GM23248 (cell line): ENCODE results near the gene SPOPL.

Experiments used
- EZH2 ChIP-seq: fragments of 200-600 bp; sonication (generic); IDR thresholded peaks from 2 replicates; pipeline ENCODE4 v1.6.1; 2018; ENCODE audit warnings: antibody characterized with exemption, mild to moderate bottlenecking; ENCODE audit not compliant: insufficient read depth, poor library complexity, severe bottlenecking
- EZH2phosphoT487 ChIP-seq: fragments of 200-600 bp; sonication (generic); IDR thresholded peaks from 2 replicates; pipeline ENCODE4 v1.6.1; 2018; ENCODE audit warnings: antibody characterized with exemption, moderate library complexity, mild to moderate bottlenecking, low read depth; ENCODE audit not compliant: insufficient read depth

DNA sequence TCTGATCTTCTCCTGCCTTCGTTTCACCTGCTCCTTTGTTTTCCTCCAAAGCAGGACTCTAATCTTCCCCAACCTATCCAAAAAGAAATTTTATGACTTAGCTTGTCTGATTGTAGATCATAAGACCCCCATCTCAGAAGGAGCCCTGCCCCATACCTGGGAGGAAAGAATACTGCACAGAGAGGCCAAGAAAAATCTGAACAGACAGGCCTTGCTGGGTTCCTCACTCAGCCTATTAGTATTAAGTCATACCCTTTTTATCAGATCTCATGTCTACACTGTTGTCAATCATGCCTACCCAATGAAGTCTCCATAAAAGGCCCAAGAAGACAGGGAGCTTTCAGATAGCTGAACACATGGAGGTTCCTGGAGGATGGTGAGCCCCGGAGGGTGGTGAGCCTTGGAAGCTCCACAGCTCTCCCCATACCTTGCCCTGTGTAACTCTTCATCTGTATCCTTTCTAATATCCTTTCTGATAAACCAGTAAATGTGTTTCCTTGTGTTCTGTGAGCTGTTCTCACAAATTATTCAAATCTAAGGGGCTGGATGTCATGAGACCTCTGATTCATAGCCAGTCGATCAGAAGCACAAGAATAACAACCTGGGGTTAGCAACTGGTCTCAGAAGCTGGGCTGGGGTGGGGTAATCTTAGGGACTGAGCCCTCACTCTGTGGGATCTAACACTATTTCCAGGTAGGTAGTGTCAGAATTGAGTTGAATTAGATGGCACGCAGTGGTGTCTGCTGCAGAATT, 108.8 kb downstream of the SPOPL start:
- no peak for TF ChIP-seq EZH2phosphoT487
- no peak for TF ChIP-seq EZH2
